Measurements from ENCODE around the gene MAP3K13. TPM values are rescaled to one million over a fixed set of nuclear protein-coding genes. Genes with fewer than 3 reads are reported as not detected.

MAP3K13 gene
- total and polyA plus RNA-seq, 10 of the 15 experiments (the other 5 are each of a cell fraction or from before 2014, with no cell fraction given), result 10.5 to 70.8 (median 26.8) TPM

GRCh38 chr3:185521349-185522138 lies 158.6 kb downstream of the MAP3K13 start:
- no peak overlapping the region for H3K9ac ChIP-seq (ENCODE audit: control insufficient read depth, insufficient read depth, low read length)
- DNase-seq (ENCODE audit: low read depth, low spot score) (no peak), ATAC-seq (no peak), FAIRE-seq (no peak)
- CTCF ChIA-PET, result no interaction called here
- SMC1A ChIA-PET (ENCODE audit: uncharacterized antibody, unreplicated experiment), result no interaction called here
- no peak overlapping the region for H3K4me2 ChIP-seq (ENCODE audit: control insufficient read depth, insufficient read depth)
- RAD21 ChIA-PET (ENCODE audit: unreplicated experiment), result no interaction called here
- no TSS peak for BruUV-seq (replicated peaks)
- in situ Hi-C loops (cut with MboI) (no loop called here), intact Hi-C loops (cut with micrococcal nuclease; ENCODE audit: unreplicated experiment) (no loop called here)
- TF ChIP-seq CUX1 (IDR thresholded peaks at IDR 0.05; ENCODE audit: insufficient replicate concordance, low read depth, low read length), result no peak
- H3K79me2 ChIP-seq (ENCODE audit: control insufficient read depth, insufficient read depth, low read length), result no peaks in the 10 kb centered on the region
- H2AFZ ChIP-seq (ENCODE audit: control insufficient read depth, low read depth, low read length), result no peak overlapping the region
- WGBS (ENCODE audit: insufficient coverage, insufficient replicate concordance, low lambda C conversion rate, missing lambda C conversion rate), result 85% methylated on average over 7 of the region's 7 CpGs
- no peaks in the 10 kb centered on the region for H4K20me1 ChIP-seq (ENCODE audit: control insufficient read depth, insufficient read depth)
- no peak overlapping the region for H3K27ac ChIP-seq (ENCODE audit: control insufficient read depth, insufficient read depth)
- H3K4me1 ChIP-seq (ENCODE audit: control insufficient read depth, insufficient read depth, low read length), result peaks cover 4% of the 10 kb centered on the region; the same call in 1 of the 2 replicates
- no peaks in the 10 kb centered on the region for H3K27me3 ChIP-seq (replicated peaks in 1 of 2; ENCODE audit: control insufficient read depth in 2 of 2, insufficient read depth in 2 of 2, low read length in 1 of 2)
- no peak overlapping the region for H3K4me3 ChIP-seq
- POLR2A ChIA-PET, result interaction anchor here (0.7 kb wide), 1 partner anchor 74 kb away, joined by 3 read pairs; no protein-coding TSS in a partner anchor
- no peaks in the 10 kb centered on the region for H3K9me3 ChIP-seq (replicated peaks; ENCODE audit: control insufficient read depth, insufficient read depth, low read length)
- no peaks in the 10 kb centered on the region; a peak in 1 of 4 replicates for H3K36me3 ChIP-seq (ENCODE audit: control insufficient read depth in 2 of 2, insufficient read depth in 2 of 2, low read length in 1 of 2)

All from GM12878 (cell line).